ENCODE data around the gene TMEM52B. TPM values are rescaled to one million over a fixed set of nuclear protein-coding genes. Genes with fewer than 3 reads are reported as not detected.
A peak's percentile ranks its signal among the peaks of the same experiment; 100 is the strongest.

TMEM52B gene
- total and polyA plus RNA-seq, 7 donors: not detected

DNA sequence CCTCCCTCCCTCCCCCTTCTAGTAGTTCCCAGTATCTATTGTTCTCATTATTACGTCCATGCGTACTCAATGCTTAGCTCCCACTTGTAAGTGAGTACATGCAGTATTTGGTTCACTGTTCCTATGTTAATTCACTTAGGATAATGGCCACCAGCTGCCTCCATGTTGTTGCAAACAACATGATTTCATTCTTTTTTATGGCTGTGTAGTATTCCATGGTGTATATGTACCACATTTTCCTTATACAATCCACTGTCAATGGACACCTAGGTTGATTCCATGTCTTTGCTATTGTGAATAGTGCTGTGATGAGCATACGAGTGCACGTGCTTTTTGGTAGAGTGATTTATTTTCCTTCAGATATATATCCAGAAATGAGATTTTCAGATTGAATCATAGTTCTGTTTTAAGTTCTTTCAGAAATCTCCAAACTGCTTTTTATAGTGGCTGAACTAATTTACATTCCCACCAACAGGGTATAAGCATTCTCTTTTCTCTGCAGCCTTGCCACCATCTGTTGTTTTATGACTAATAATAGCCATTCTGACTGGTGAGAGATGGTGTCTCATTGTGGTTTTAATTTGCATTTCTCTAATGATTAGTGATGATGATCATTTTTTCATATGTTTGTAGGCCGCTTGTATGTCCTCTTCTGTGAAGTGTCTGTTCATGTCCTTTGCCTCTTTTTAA, 31.0 kb upstream of the TMEM52B start:
- DNase-seq (no peak), ATAC-seq (no peak)
- TF ChIP-seq, protein P1, sequence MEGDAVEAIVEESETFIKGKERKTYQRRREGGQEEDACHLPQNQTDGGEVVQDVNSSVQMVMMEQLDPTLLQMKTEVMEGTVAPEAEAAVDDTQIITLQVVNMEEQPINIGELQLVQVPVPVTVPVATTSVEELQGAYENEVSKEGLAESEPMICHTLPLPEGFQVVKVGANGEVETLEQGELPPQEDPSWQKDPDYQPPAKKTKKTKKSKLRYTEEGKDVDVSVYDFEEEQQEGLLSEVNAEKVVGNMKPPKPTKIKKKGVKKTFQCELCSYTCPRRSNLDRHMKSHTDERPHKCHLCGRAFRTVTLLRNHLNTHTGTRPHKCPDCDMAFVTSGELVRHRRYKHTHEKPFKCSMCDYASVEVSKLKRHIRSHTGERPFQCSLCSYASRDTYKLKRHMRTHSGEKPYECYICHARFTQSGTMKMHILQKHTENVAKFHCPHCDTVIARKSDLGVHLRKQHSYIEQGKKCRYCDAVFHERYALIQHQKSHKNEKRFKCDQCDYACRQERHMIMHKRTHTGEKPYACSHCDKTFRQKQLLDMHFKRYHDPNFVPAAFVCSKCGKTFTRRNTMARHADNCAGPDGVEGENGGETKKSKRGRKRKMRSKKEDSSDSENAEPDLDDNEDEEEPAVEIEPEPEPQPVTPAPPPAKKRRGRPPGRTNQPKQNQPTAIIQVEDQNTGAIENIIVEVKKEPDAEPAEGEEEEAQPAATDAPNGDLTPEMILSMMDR (IDR thresholded peaks at IDR 0.05): no peak
- Histone ChIP-seq H3K4me1 (no peaks in the 10 kb centered on the region), H3K27me3 (ENCODE audit: insufficient read depth in 3 of 3, low read length in 2 of 3) (no peaks in the 10 kb centered on the region), H3K36me3 (ENCODE audit: insufficient read depth in 1 of 2, low read depth in 1 of 2) (no peaks in the 10 kb centered on the region), H3K4me3 (no peak overlapping the region), H3K9me3 (no peaks in the 10 kb centered on the region), H3K27ac (no peak overlapping the region)
- WGBS, 3 donors: 83 to 92% (median 88%) methylated on average over 5 of the region's 5 CpGs
- intact Hi-C loops (cut with DNase I): no loop called here

DNA sequence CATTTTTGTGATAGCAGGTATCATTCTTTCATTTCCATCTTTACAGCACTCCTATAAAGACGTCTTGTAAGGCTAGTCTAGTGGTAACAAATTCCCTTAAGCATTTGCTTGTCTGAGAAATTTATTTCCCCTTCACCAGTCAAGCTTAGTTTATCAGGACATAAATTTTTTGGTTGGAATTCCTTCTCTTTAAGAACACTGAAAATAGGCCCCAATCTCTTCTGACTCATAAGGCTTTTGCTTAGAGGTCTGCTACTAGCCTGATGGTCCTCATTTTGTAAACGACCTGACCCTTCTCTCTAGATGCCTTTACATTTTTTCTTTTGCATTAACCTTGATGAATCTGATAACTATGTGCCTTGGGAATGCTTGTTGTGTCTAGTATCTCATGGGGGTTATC, 27.2 kb upstream of the TMEM52B start:
- H3K27ac ChIP-seq: no peak overlapping the region
- no peaks in the 10 kb centered on the region for H3K27me3 ChIP-seq (ENCODE audit: insufficient read depth in 3 of 3, low read length in 2 of 3)
- TF ChIP-seq, protein P1 (IDR thresholded peaks at IDR 0.05): no peak
- H3K9me3 ChIP-seq: no peaks in the 10 kb centered on the region
- intact Hi-C loops (cut with DNase I): loop anchor here (2.0 to 10.0 kb wide), 2 partner anchors 39 to 413 kb away; no protein-coding TSS in a partner anchor
- DNase-seq (no peak), ATAC-seq (no peak)
- no peaks in the 10 kb centered on the region for H3K36me3 ChIP-seq (ENCODE audit: insufficient read depth in 1 of 2, low read depth in 1 of 2)
- WGBS, 3 donors: 68 to 70% (median 68%) methylated on average over 2 of the region's 2 CpGs
- no peak overlapping the region for H3K4me3 ChIP-seq
- no peaks in the 10 kb centered on the region for H3K4me1 ChIP-seq

DNA sequence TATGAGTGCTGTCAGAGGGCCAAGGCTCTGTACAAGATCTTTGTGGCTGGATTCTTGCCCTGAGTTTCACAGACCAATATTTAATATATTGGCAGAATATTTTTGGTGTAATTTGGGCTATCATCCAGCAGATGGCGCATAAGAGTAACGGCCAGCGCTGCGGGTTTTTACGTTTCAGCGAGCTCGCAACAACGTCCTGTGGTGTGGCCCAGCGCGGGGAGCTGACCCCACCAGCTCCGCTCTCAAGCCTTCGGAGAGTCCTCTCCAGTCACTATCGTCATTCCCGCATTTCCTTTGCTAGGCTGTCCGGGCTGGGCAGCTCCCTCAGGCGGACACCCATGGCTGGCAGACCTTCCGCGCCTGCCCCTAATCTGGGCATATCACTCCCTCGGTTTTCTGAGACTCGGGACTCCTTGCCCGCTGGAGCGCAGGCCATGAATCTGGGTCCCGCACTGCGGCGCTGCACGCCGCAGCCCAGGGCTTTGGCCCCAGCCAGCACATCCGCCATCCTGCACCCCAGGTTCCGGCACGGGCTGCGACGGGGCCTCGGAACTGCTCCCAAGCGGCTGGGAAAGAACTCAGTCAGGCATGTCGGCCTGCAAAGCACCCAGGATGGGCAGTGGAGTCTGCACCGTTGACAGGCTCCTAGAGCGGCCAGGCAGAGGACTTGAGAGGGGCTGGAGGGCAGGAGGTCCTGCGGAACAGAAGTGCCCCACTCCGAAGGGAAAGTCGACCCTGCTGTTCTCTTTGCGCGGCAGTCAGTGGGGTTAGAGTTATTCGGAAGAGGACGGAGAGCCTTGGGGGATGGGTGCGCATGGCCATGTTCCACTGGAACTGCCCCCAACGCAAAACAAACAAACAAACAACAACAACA, 25.3 kb upstream of the TMEM52B start:
- TF ChIP-seq, protein P1 (IDR thresholded peaks at IDR 0.05): peak; percentile 78
- Histone ChIP-seq H3K4me1 (no peaks in the 10 kb centered on the region), H3K9me3 (no peaks in the 10 kb centered on the region), H3K36me3 (ENCODE audit: insufficient read depth in 1 of 2, low read depth in 1 of 2) (no peaks in the 10 kb centered on the region), H3K27me3 (ENCODE audit: insufficient read depth in 3 of 3, low read length in 2 of 3) (no peaks in the 10 kb centered on the region), H3K27ac (peak overlapping the region; percentile 70), H3K4me3 (peak overlapping the region; percentile 67)
- peak; percentile 60 to 83 for DNase-seq
- ATAC-seq: peak; percentile 94 to 96 (median 94)
- intact Hi-C loops (cut with DNase I): loop anchor here (1.0 to 10.0 kb wide), 3 partner anchors 37 to 411 kb away; no protein-coding TSS in a partner anchor
- 2 to 4% (median 4%) methylated on average over 46 of the region's 46 CpGs for WGBS, 3 donors

DNA sequence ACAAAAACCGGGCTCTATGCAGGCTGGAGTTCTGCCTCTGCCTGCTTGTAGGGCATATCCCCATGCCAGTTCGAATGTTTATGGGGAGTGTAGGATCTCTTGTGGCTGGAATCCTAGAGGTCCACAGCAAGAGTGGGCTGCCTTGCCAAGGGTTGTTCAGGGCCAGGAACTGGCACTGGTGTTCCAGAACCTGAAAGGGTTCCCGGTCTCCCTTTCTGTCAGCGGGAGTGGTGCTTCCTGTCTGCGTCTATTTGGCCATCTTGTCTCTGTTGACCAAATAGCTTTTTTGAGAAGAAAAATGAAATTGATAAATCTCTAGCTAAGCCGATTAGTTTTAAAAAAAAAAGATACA, 24.7 kb upstream of the TMEM52B start:
- DNase-seq (no peak), ATAC-seq (peak in 3 of 4 donors; percentile 23 to 54 (median 31))
- WGBS, 3 donors: 33 to 64% (median 40%) methylated on average over 6 of the region's 6 CpGs
- Histone ChIP-seq H3K27me3 (ENCODE audit: insufficient read depth in 3 of 3, low read length in 2 of 3) (no peaks in the 10 kb centered on the region), H3K36me3 (ENCODE audit: insufficient read depth in 1 of 2, low read depth in 1 of 2) (no peaks in the 10 kb centered on the region), H3K9me3 (no peaks in the 10 kb centered on the region), H3K4me3 (peak overlapping the region; percentile 67), H3K27ac (peak overlapping the region; percentile 70), H3K4me1 (no peaks in the 10 kb centered on the region)
- TF ChIP-seq, protein P1 (IDR thresholded peaks at IDR 0.05): no peak
- intact Hi-C loops (cut with DNase I): loop anchor here in 1 of 2 donors (1.0 to 10.0 kb wide), 2 partner anchors 37 to 411 kb away; no protein-coding TSS in a partner anchor

Measured in psoas muscle (tissue), 8 donors.